Measurements from ENCODE around the gene RFLNA.

RFLNA gene

GRCh38 chr12:124294780-124295341 lies at the start of gene RFLNA:
Gene RFLNA (plus strand): TSS chr12:124295093. CDS start chr12:124295430, 337 bp downstream.
- DNase-seq = no peak

- DNase-seq = no peak
These were observed 47.6 kb upstream of the RFLNA start for GRCh38 chr12:124247331-124247730.

GRCh38 chr12:124248941-124249825 lies 45.7 kb upstream of the RFLNA start:
- DNase-seq = no peak

GRCh38 chr12:124251186-124251585 lies 43.7 kb upstream of the RFLNA start:
- no peak for DNase-seq

- no peak for DNase-seq
These were observed 41.9 kb upstream of the RFLNA start for GRCh38 chr12:124252964-124253363.

- DNase-seq = no peak
These were observed 40.8 kb upstream of the RFLNA start for GRCh38 chr12:124254126-124254525.

GRCh38 chr12:124259154-124260066 lies 35.5 kb upstream of the RFLNA start:
- no peak for DNase-seq

- no peak for DNase-seq
These were observed 33.0 kb upstream of the RFLNA start for GRCh38 chr12:124261885-124262284.

GRCh38 chr12:124264089-124264795 lies 30.7 kb upstream of the RFLNA start:
- DNase-seq = no peak

GRCh38 chr12:124264879-124265278 lies 30.0 kb upstream of the RFLNA start:
- no peak for DNase-seq

GRCh38 chr12:124267205-124267778 lies 27.6 kb upstream of the RFLNA start:
- DNase-seq = no peak

- DNase-seq = no peak
These were observed 24.2 kb upstream of the RFLNA start for GRCh38 chr12:124270671-124271070.

GRCh38 chr12:124273630-124274029 lies 21.3 kb upstream of the RFLNA start:
- DNase-seq = no peak

GRCh38 chr12:124276337-124276736 lies 18.6 kb upstream of the RFLNA start:
- no peak for DNase-seq

GRCh38 chr12:124277394-124278241 lies 17.3 kb upstream of the RFLNA start:
- no peak for DNase-seq

- DNase-seq = no peak
These were observed 16.3 kb upstream of the RFLNA start for GRCh38 chr12:124278389-124279101.

- DNase-seq = no peak
These were observed 15.6 kb upstream of the RFLNA start for GRCh38 chr12:124279315-124279714.

- DNase-seq = no peak
These were observed 15.0 kb upstream of the RFLNA start for GRCh38 chr12:124279846-124280360.

- no peak for DNase-seq
These were observed 13.6 kb upstream of the RFLNA start for GRCh38 chr12:124281309-124281708.

- DNase-seq = no peak
These were observed 12.6 kb upstream of the RFLNA start for GRCh38 chr12:124282287-124282686.

All from activated CD4-positive, CD25-positive, alpha-beta regulatory T cell (primary cell).